GM19099 (cell line): ENCODE measurements around the gene HOXC6.

ENCODE experiments used
- POLR2A ChIP-seq: IDR thresholded peaks from 3 replicates; pipeline ENCODE4 v1.6.1; 2011; ENCODE audit warnings: low read depth; ENCODE audit not compliant: insufficient read length; ENCODE audit errors: extremely low read depth

Gene HOXC6

GRCh38 chr12:53986686-53987483 is 41.4 kb upstream of the HOXC6 start:
- no peak for TF ChIP-seq POLR2A

- no peak for TF ChIP-seq POLR2A
These were observed 40.4 kb upstream of the HOXC6 start for GRCh38 chr12:53987787-53988230.

GRCh38 chr12:53988541-53989226 is 39.6 kb upstream of the HOXC6 start:
- no peak for TF ChIP-seq POLR2A

GRCh38 chr12:53989227-53990113 is 38.8 kb upstream of the HOXC6 start:
- TF ChIP-seq POLR2A, result no peak

GRCh38 chr12:53990311-53991076 is 37.7 kb upstream of the HOXC6 start:
- no peak for TF ChIP-seq POLR2A

GRCh38 chr12:53991077-53991460 is 37.2 kb upstream of the HOXC6 start:
- TF ChIP-seq POLR2A, result no peak

GRCh38 chr12:53992377-53992889 is 35.8 kb upstream of the HOXC6 start:
- no peak for TF ChIP-seq POLR2A

GRCh38 chr12:53993162-53994008 is 34.9 kb upstream of the HOXC6 start:
- TF ChIP-seq POLR2A, result no peak

GRCh38 chr12:53994009-53994263 is 34.3 kb upstream of the HOXC6 start:
- TF ChIP-seq POLR2A, result no peak

- TF ChIP-seq POLR2A, result no peak
These were observed 33.8 kb upstream of the HOXC6 start for GRCh38 chr12:53994264-53995001.

- TF ChIP-seq POLR2A, result no peak
These were observed 33.2 kb upstream of the HOXC6 start for GRCh38 chr12:53995002-53995377.

- no peak for TF ChIP-seq POLR2A
These were observed 32.6 kb upstream of the HOXC6 start for GRCh38 chr12:53995378-53996239.
